Measurements from ENCODE around the gene BDKRB2. TPM values are rescaled to one million over a fixed set of nuclear protein-coding genes. Genes with fewer than 3 reads are reported as not detected.

The BDKRB2 gene
- total RNA-seq, 1 experiment from 2014 or later: 0.05 TPM

DNA sequence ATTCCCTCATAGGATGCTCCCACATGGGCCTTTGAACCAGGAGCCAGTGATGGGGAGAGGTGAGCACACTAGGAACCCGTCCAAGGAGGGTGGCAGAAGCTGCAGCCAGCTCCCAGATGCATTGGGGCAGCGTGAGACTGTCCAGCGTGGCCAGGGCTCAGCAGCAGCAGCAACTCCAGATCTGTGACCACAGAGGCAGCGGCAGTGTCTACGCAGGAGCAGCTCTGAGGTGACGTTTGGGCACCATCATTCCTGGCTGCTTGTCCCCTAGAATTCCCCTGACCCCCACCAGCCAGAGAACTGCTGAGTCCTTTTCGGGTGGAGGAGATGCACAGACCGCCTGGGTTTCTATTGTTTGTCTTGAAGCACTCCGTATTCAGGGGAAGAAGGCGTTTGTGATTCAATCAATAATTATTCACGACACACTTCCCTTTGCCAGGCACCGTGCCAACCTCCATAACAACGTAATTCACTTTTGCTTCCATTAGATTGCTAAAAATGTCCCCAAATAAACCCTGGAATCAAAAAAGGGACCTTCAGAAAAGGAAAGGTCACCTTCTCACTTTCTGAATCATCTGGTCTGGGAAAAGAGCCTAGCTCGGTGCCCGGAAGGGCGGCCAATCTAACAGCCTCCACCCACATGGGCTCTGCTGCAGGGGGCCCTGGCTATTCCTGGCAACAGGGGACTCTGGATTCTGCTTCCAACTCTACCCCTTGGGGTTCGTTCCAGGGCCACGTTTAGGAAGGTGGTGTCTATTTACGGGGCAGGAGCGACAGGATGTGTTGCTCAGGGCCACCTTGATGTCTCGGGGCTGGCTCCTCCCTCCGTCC, 11.4 kb upstream of the BDKRB2 start:
- CTCF ChIA-PET: no interaction called here

DNA sequence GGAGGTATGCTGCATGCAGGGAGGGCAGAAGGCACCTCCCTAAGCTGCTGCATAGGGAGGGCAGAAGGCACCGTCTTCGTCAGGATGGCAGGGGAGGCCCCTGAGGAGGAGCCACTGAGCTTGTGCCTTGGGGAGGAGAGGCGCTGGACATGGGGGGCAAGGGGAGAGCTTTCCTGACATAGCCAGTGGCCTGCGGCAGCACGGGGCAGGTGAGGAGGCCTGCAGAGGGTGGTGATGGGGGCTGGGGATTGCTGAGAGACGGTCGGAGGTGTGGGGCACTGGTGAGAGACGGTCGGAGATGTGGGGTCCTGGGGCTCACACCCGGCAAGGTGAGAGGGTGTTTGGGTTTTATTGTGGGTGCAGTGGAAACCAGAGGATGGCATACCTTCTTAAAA, 10.4 kb upstream of the BDKRB2 start:
- H3K4me1 ChIP-seq (ENCODE audit: control insufficient read depth, insufficient read depth, low read length): no peaks in the 10 kb centered on the region
- ATAC-seq: no peak
- no peaks in the 10 kb centered on the region for H3K27me3 ChIP-seq (ENCODE audit: control insufficient read depth, insufficient read depth, low read length)
- intact Hi-C loops (cut with micrococcal nuclease; ENCODE audit: unreplicated experiment): no loop called here
- no peak overlapping the region for H3K4me3 ChIP-seq (ENCODE audit: low read depth in 2 of 2, low read length in 2 of 2)
- CTCF ChIA-PET: interaction anchor here (0.6 kb wide), 1 partner anchor 251 kb away, joined by 9 read pairs; no protein-coding TSS in a partner anchor
- no TSS peak for BruUV-seq (replicated peaks)
- POLR2A ChIA-PET: no interaction called here
- no peak overlapping the region for H3K27ac ChIP-seq (ENCODE audit: low read length)
- TF ChIP-seq TCF7L2 (IDR thresholded peaks at IDR 0.05; ENCODE audit: low read depth, low read length) (no peak), POLR2AphosphoS5 (IDR thresholded peaks at IDR 0.05; ENCODE audit: low read depth, low read length) (no peak), SIN3A (IDR thresholded peaks at IDR 0.05; ENCODE audit: borderline replicate concordance, insufficient read depth, low read depth, low read length) (no peak)
- TF ChIP-seq, protein P1, sequence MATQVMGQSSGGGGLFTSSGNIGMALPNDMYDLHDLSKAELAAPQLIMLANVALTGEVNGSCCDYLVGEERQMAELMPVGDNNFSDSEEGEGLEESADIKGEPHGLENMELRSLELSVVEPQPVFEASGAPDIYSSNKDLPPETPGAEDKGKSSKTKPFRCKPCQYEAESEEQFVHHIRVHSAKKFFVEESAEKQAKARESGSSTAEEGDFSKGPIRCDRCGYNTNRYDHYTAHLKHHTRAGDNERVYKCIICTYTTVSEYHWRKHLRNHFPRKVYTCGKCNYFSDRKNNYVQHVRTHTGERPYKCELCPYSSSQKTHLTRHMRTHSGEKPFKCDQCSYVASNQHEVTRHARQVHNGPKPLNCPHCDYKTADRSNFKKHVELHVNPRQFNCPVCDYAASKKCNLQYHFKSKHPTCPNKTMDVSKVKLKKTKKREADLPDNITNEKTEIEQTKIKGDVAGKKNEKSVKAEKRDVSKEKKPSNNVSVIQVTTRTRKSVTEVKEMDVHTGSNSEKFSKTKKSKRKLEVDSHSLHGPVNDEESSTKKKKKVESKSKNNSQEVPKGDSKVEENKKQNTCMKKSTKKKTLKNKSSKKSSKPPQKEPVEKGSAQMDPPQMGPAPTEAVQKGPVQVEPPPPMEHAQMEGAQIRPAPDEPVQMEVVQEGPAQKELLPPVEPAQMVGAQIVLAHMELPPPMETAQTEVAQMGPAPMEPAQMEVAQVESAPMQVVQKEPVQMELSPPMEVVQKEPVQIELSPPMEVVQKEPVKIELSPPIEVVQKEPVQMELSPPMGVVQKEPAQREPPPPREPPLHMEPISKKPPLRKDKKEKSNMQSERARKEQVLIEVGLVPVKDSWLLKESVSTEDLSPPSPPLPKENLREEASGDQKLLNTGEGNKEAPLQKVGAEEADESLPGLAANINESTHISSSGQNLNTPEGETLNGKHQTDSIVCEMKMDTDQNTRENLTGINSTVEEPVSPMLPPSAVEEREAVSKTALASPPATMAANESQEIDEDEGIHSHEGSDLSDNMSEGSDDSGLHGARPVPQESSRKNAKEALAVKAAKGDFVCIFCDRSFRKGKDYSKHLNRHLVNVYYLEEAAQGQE (IDR thresholded peaks at IDR 0.05; ENCODE audit: insufficient read depth in 1 of 2, low read depth in 2 of 2, low read length in 1 of 2): no peak
- TF ChIP-seq, protein P2, sequence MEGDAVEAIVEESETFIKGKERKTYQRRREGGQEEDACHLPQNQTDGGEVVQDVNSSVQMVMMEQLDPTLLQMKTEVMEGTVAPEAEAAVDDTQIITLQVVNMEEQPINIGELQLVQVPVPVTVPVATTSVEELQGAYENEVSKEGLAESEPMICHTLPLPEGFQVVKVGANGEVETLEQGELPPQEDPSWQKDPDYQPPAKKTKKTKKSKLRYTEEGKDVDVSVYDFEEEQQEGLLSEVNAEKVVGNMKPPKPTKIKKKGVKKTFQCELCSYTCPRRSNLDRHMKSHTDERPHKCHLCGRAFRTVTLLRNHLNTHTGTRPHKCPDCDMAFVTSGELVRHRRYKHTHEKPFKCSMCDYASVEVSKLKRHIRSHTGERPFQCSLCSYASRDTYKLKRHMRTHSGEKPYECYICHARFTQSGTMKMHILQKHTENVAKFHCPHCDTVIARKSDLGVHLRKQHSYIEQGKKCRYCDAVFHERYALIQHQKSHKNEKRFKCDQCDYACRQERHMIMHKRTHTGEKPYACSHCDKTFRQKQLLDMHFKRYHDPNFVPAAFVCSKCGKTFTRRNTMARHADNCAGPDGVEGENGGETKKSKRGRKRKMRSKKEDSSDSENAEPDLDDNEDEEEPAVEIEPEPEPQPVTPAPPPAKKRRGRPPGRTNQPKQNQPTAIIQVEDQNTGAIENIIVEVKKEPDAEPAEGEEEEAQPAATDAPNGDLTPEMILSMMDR (IDR thresholded peaks at IDR 0.05): no peak
- H3K9me3 ChIP-seq (ENCODE audit: control insufficient read depth, insufficient read depth, low read depth, low read length): no peaks in the 10 kb centered on the region
- no peaks in the 10 kb centered on the region for H3K36me3 ChIP-seq (ENCODE audit: control insufficient read depth, insufficient read depth, low read length)
- in situ Hi-C loops (cut with HindIII; ENCODE audit: low pct_unique_long_range_greater_than_20kb, low sequenced_read_pairs): no loop called here
- no peak for DNase-seq (ENCODE audit: low read depth, low spot score)

More for the DNA sequence above, 11.4 kb upstream of the BDKRB2 start:
- no peaks in the 10 kb centered on the region for H3K36me3 ChIP-seq (ENCODE audit: control insufficient read depth, insufficient read depth, low read length)
- TF ChIP-seq, protein P1 (IDR thresholded peaks at IDR 0.05; ENCODE audit: insufficient read depth in 1 of 2, low read depth in 2 of 2, low read length in 1 of 2): no peak
- TF ChIP-seq POLR2AphosphoS5 (IDR thresholded peaks at IDR 0.05; ENCODE audit: low read depth, low read length) (no peak), TCF7L2 (IDR thresholded peaks at IDR 0.05; ENCODE audit: low read depth, low read length) (no peak), SIN3A (IDR thresholded peaks at IDR 0.05; ENCODE audit: borderline replicate concordance, insufficient read depth, low read depth, low read length) (no peak)
- TF ChIP-seq, protein P2 (IDR thresholded peaks at IDR 0.05): no peak
- no peaks in the 10 kb centered on the region for H3K9me3 ChIP-seq (ENCODE audit: control insufficient read depth, insufficient read depth, low read depth, low read length)
- H3K27ac ChIP-seq (ENCODE audit: low read length): no peak overlapping the region
- DNase-seq (ENCODE audit: low read depth, low spot score) (no peak), ATAC-seq (no peak)
- H3K4me1 ChIP-seq (ENCODE audit: control insufficient read depth, insufficient read depth, low read length): no peaks in the 10 kb centered on the region
- no peaks in the 10 kb centered on the region for H3K27me3 ChIP-seq (ENCODE audit: control insufficient read depth, insufficient read depth, low read length)
- H3K4me3 ChIP-seq (ENCODE audit: low read depth in 2 of 2, low read length in 2 of 2): no peak overlapping the region
- POLR2A ChIA-PET: no interaction called here
- no TSS peak for BruUV-seq (replicated peaks)
- intact Hi-C loops (cut with micrococcal nuclease; ENCODE audit: unreplicated experiment): no loop called here
- in situ Hi-C loops (cut with HindIII; ENCODE audit: low pct_unique_long_range_greater_than_20kb, low sequenced_read_pairs): no loop called here
